Measurements from ENCODE around the gene LRRK1.

GRCh38 chr15:100972975-100973350, 53.8 kb downstream of the LRRK1 start:
- TF ChIP-seq CTCF (conservative IDR thresholded peaks at IDR 0.05; ENCODE audit: low read depth, low read length) (no peak), EZH2 (IDR thresholded peaks at IDR 0.05; ENCODE audit: low read length, unreplicated experiment) (no peak)
